ENCODE measurements around the gene EYA3.

The EYA3 gene

GRCh38 chr1:27934818-27935549, 153.4 kb downstream of the EYA3 start, which contains the start of gene SMPDL3B:
Gene SMPDL3B (plus strand): TSS chr1:27935000. CDS start chr1:27935184, 184 bp downstream.
- Histone ChIP-seq H3K4me3 (ENCODE audit: low read depth in 1 of 2, low read length in 2 of 2) (no peak within 1 kb of the TSS), H3K27me3 (ENCODE audit: insufficient read depth, low read length, poor library complexity) (peaks cover 5% of the 10 kb centered on the region), H3K4me1 (ENCODE audit: insufficient read depth, low read length) (no peaks in the 10 kb centered on the region), H3K36me3 (ENCODE audit: insufficient read depth, low read length) (no peaks in the 10 kb centered on the region), H2AFZ (ENCODE audit: low read depth, low read length) (0 out of 2 replicates have a peak within 1 kb of the TSS, but pooled peaks have one; percentile 2), H3K27ac (ENCODE audit: low read length) (no peak within 1 kb of the TSS), H3K4me2 (ENCODE audit: insufficient read depth, low read length) (no peak within 1 kb of the TSS), H3K79me2 (ENCODE audit: insufficient read depth, low read length) (no peaks in the 10 kb centered on the region), H3K9ac (ENCODE audit: low read depth, low read length) (no peak within 1 kb of the TSS), H3K9me3 (ENCODE audit: insufficient read depth, low read length, severe bottlenecking) (no peaks in the 10 kb centered on the region), H4K20me1 (ENCODE audit: insufficient read depth, low read length) (no peaks in the 10 kb centered on the region)
- ATAC-seq (ENCODE audit: insufficient read depth, low read depth) (no peak), DNase-seq (no peak)
- TF ChIP-seq EZH2 (IDR thresholded peaks at IDR 0.05; ENCODE audit: borderline replicate concordance, low read depth, low read length, severe bottlenecking) (no peak), CTCF (IDR thresholded peaks at IDR 0.05; ENCODE audit: borderline replicate concordance, extremely low read depth, low read length, poor library complexity, severe bottlenecking) (no peak)

DNA sequence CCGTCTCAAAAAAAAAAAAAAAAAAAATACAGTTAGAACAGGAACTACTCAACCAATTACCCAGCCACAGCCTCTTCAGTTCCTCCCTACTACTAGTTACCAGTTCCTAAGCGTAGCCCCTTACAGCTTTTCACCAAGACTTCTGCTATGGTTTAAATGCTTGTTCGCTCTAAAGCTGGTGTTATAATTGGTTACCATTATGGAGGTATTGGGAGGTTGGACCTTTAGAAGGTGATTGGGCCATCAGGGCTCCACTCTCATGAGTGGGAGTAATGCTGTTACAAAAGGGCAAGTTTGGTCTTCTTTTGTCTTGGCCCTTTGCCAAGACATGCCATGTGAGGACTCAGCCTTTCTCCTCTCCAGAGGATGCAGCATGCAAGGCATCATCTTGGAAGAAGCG, 156.7 kb downstream of the EYA3 start:
- Histone ChIP-seq H3K36me3 (ENCODE audit: insufficient read depth, low read length) (no peaks in the 10 kb centered on the region), H3K4me1 (ENCODE audit: insufficient read depth, low read length) (no peaks in the 10 kb centered on the region), H2AFZ (ENCODE audit: low read depth, low read length) (no peak overlapping the region), H3K4me3 (ENCODE audit: low read depth in 1 of 2, low read length in 2 of 2) (no peak overlapping the region), H3K27ac (ENCODE audit: low read length) (no peak overlapping the region), H3K79me2 (ENCODE audit: insufficient read depth, low read length) (no peaks in the 10 kb centered on the region), H3K4me2 (ENCODE audit: insufficient read depth, low read length) (no peak overlapping the region), H3K27me3 (ENCODE audit: insufficient read depth, low read length, poor library complexity) (peaks cover 5% of the 10 kb centered on the region), H3K9ac (ENCODE audit: low read depth, low read length) (no peak overlapping the region), H4K20me1 (ENCODE audit: insufficient read depth, low read length) (no peaks in the 10 kb centered on the region), H3K9me3 (ENCODE audit: insufficient read depth, low read length, severe bottlenecking) (no peaks in the 10 kb centered on the region)
- ATAC-seq (ENCODE audit: insufficient read depth, low read depth) (no peak), DNase-seq (no peak)
- TF ChIP-seq CTCF (IDR thresholded peaks at IDR 0.05; ENCODE audit: borderline replicate concordance, extremely low read depth, low read length, poor library complexity, severe bottlenecking) (no peak), EZH2 (IDR thresholded peaks at IDR 0.05; ENCODE audit: borderline replicate concordance, low read depth, low read length, severe bottlenecking) (no peak)

GRCh38 chr1:27931184-27931583, 157.2 kb downstream of the EYA3 start:
- no peaks in the 10 kb centered on the region for H4K20me1 ChIP-seq (ENCODE audit: insufficient read depth, low read length)
- no peak overlapping the region for H3K9ac ChIP-seq (ENCODE audit: low read depth, low read length)
- H3K4me1 ChIP-seq (ENCODE audit: insufficient read depth, low read length), result no peaks in the 10 kb centered on the region
- DNase-seq (no peak), ATAC-seq (ENCODE audit: insufficient read depth, low read depth) (no peak)
- no peak overlapping the region for H3K4me2 ChIP-seq (ENCODE audit: insufficient read depth, low read length)
- H2AFZ ChIP-seq (ENCODE audit: low read depth, low read length), result no peak overlapping the region
- peaks cover 5% of the 10 kb centered on the region for H3K27me3 ChIP-seq (ENCODE audit: insufficient read depth, low read length, poor library complexity)
- no peaks in the 10 kb centered on the region for H3K36me3 ChIP-seq (ENCODE audit: insufficient read depth, low read length)
- no peaks in the 10 kb centered on the region for H3K79me2 ChIP-seq (ENCODE audit: insufficient read depth, low read length)
- H3K4me3 ChIP-seq (ENCODE audit: low read depth in 1 of 2, low read length in 2 of 2), result no peak overlapping the region
- no peak overlapping the region for H3K27ac ChIP-seq (ENCODE audit: low read length)
- TF ChIP-seq EZH2 (IDR thresholded peaks at IDR 0.05; ENCODE audit: borderline replicate concordance, low read depth, low read length, severe bottlenecking) (no peak), CTCF (IDR thresholded peaks at IDR 0.05; ENCODE audit: borderline replicate concordance, extremely low read depth, low read length, poor library complexity, severe bottlenecking) (no peak)
- no peaks in the 10 kb centered on the region for H3K9me3 ChIP-seq (ENCODE audit: insufficient read depth, low read length, severe bottlenecking)

All from DND-41 (cell line).